CD4-positive, CD25-positive, alpha-beta regulatory T cell (primary cell): ENCODE data around the gene OR6C6. TPM values are rescaled to one million over a fixed set of nuclear protein-coding genes. Genes with fewer than 3 reads are reported as not detected.

ENCODE experiments used
- ATAC-seq, 2 donors: fragments of 150-1000 bp; cut with Tn5 transposase; one replicate each; pipeline ENCODE4 v1.10.0; 2021; ENCODE audit warnings: low read depth in 2 of 2, moderate number of reproducible peaks in 2 of 2, moderate library complexity in 1 of 2
- DNase-seq, 3 donors: peaks; one replicate each; pipeline versions ENCODE4 v3.0.0 to v3.0.0-alpha.2; 2012 to 2022; ENCODE audit warnings: mixed read lengths in 1 of 3
- H3K27ac ChIP-seq: one replicate; pipeline ENCODE4 v1.7.0; 2013; ENCODE audit warnings: mild to moderate bottlenecking, low read length; ENCODE audit not compliant: insufficient read depth, poor library complexity, severe bottlenecking
- H3K27me3 ChIP-seq: one replicate; pipeline ENCODE4 v1.7.0; 2013; ENCODE audit warnings: low read length; ENCODE audit not compliant: control insufficient read depth, insufficient read depth
- H3K36me3 ChIP-seq: one replicate; pipeline ENCODE4 v1.7.0; 2013; ENCODE audit warnings: mild to moderate bottlenecking, low read length, moderate library complexity; ENCODE audit not compliant: control insufficient read depth, insufficient read depth
- H3K4me1 ChIP-seq: 2 replicates; pipeline ENCODE4 v1.7.0; 2013; ENCODE audit warnings: mild to moderate bottlenecking, low read length; ENCODE audit not compliant: insufficient read depth, control insufficient read depth, poor library complexity, severe bottlenecking
- H3K4me3 ChIP-seq: one replicate; pipeline ENCODE4 v1.7.0; 2013; ENCODE audit warnings: low read depth, mild to moderate bottlenecking, low read length, moderate library complexity
- H3K9me3 ChIP-seq, 2 experiments: 1 replicate in 1 of 2; 2 replicates in 1 of 2; pipeline ENCODE4 v1.7.0; 2013; ENCODE audit warnings: low read length in 2 of 2, mild to moderate bottlenecking in 1 of 2, moderate library complexity in 1 of 2; ENCODE audit not compliant: control insufficient read depth in 2 of 2
- H3K27ac Mint-ChIP-seq, 3 donors: one replicate each; pipeline ENCODE4 v1.8.0; 2020 to 2022; ENCODE audit warnings: mild to moderate bottlenecking in 3 of 3, mixed read lengths in 3 of 3, moderate library complexity in 2 of 3
- H3K27me3 Mint-ChIP-seq: one replicate; pipeline ENCODE4 v1.8.0; 2022; ENCODE audit warnings: mild to moderate bottlenecking, mixed read lengths
- H3K36me3 Mint-ChIP-seq: one replicate; pipeline ENCODE4 v1.8.0; 2020; ENCODE audit warnings: mixed read lengths
- H3K4me1 Mint-ChIP-seq, 4 donors: one replicate each; pipeline ENCODE4 v1.8.0; 2020 to 2022; ENCODE audit warnings: mixed read lengths in 4 of 4, mild to moderate bottlenecking in 1 of 4
- H3K4me3 Mint-ChIP-seq, 4 donors: one replicate each; pipeline ENCODE4 v1.8.0; 2020 to 2022; ENCODE audit warnings: mild to moderate bottlenecking in 4 of 4, mixed read lengths in 4 of 4, moderate library complexity in 3 of 4
- H3K9me3 Mint-ChIP-seq, 7 donors: one replicate each; pipeline ENCODE4 v1.8.0; 2020 to 2022; ENCODE audit warnings: mixed read lengths in 7 of 7, mild to moderate bottlenecking in 3 of 7, moderate library complexity in 2 of 7
- polyA plus RNA-seq, 4 donors: library from polyadenylated mRNA; unstranded; fragments of 300-500 nt; fragmentation: Illumina TruSeq; gene quantifications; one replicate each; pipeline ENCODE4 v1.2.3, GENCODE V29; 2021
- total RNA-seq: library from RNA; stranded (reverse); gene quantifications from one replicate; pipeline ENCODE4 v1.2.3, GENCODE V29; 2022

Gene OR6C6
- total and polyA plus RNA-seq, 5 donors from 2014 or later, result not detected

DNA sequence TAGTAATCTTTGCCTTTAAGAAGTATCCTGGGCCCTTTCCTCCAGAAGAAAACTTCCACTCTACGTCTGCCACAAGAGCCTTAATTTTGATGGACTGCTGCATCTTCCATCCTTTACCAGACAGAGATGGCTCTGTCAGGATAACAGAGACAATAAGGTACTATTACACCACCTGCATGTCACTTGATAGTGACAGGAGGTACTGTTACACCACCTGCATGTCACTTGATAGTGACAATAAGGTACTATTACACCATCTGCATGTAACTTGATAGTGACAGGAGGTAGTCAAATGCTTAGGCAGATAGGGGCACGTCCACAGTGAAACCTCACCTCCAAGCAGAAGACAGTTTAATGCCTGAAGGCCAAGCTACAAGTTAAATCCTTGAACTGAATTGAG lies 38.1 kb downstream of the OR6C6 start:
- Histone ChIP-seq H3K36me3 (no peaks in the 10 kb centered on the region), H3K4me1 (no peaks in the 10 kb centered on the region), H3K27me3 (no peaks in the 10 kb centered on the region), H3K4me3 (no peak overlapping the region), H3K9me3 (no peaks in the 10 kb centered on the region), H3K27ac (no peak overlapping the region)
- Mint-ChIP-seq H3K4me1 (no peaks in the 10 kb centered on the region), H3K27ac (no peak overlapping the region), H3K4me3 (no peak overlapping the region), H3K36me3 (no peaks in the 10 kb centered on the region), H3K9me3 (peaks cover 0 to 2% (median 0%) of the 10 kb centered on the region in 7 donors), H3K27me3 (peaks cover 4% of the 10 kb centered on the region)
- DNase-seq (no peak), ATAC-seq (no peak)

DNA sequence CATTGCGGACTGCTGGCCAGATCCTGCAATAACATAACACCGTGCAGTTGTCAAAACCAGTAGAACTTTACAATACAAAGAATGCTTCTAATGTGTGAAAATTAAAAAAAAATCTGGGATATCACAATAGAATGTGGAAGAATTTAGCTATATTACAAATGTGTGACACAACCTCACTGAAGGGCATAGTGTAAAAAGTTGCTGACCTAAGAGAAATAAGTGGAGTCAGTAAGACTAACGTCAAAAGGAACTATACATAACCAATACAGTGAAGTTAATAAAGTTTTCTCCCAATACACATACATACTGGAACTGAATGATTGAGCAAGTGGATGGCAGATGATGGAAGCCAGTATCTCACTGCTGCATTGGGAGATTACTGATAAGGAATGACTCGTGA lies 39.5 kb downstream of the OR6C6 start:
- H3K4me1 ChIP-seq, result no peaks in the 10 kb centered on the region
- H3K4me1 Mint-ChIP-seq, result no peaks in the 10 kb centered on the region
- H3K27me3 Mint-ChIP-seq, result no peaks in the 10 kb centered on the region
- no peaks in the 10 kb centered on the region for H3K9me3 ChIP-seq
- H3K36me3 ChIP-seq, result no peaks in the 10 kb centered on the region
- no peaks in the 10 kb centered on the region for H3K27me3 ChIP-seq
- ATAC-seq (no peak), DNase-seq (no peak)
- H3K27ac Mint-ChIP-seq, result no peak overlapping the region
- no peaks in the 10 kb centered on the region for H3K36me3 Mint-ChIP-seq
- H3K4me3 Mint-ChIP-seq, result no peak overlapping the region
- no peak overlapping the region for H3K27ac ChIP-seq
- peaks cover 0 to 2% (median 0%) of the 10 kb centered on the region in 7 donors for H3K9me3 Mint-ChIP-seq
- H3K4me3 ChIP-seq, result no peak overlapping the region

DNA sequence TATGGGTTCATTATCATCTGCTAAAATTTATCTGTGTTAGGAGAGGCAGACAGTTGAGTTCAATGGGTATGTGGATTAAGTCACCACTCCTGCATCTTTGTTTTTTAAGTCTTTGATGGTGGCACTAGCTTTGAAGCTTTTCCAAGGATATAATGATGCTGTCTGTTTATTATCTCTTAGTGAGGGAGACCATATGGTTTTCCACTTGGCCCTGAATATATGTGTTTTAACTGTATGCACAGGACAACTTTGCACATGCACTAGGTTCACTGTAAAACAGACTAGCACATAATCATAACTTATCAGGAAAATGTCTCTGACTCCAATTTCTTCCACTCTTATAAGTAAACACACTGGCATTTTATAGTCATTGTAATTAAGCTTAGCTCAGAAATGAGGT lies 43.1 kb downstream of the OR6C6 start:
- Histone ChIP-seq H3K27me3 (peaks cover 4% of the 10 kb centered on the region), H3K4me1 (no peaks in the 10 kb centered on the region), H3K27ac (no peak overlapping the region), H3K4me3 (no peak overlapping the region), H3K36me3 (no peaks in the 10 kb centered on the region), H3K9me3 (no peaks in the 10 kb centered on the region)
- Mint-ChIP-seq H3K27me3 (peaks cover 11% of the 10 kb centered on the region), H3K4me3 (no peak overlapping the region), H3K27ac (no peak overlapping the region), H3K36me3 (no peaks in the 10 kb centered on the region), H3K9me3 (no peaks in the 10 kb centered on the region), H3K4me1 (no peaks in the 10 kb centered on the region)
- ATAC-seq, result no peak
- DNase-seq, result no peak

DNA sequence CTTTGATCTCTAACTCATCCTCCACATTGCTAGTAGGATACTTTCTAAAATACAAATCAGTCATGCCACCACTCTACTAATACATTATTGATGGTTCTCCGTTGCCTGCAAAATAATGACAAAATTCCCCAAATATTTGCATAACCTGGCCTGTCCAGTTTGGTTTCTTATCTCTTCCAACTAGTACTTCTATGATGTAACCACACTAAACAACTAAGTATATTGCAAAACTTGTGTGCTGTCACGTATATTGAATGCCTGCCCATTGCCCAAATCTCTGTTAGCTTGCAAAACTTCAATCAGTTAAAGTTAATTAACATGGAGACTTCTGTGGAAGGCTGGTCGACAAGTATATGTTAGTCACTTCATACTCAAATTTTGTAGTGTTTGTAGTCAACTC lies 45.4 kb downstream of the OR6C6 start:
- Histone ChIP-seq H3K27ac (no peak overlapping the region), H3K27me3 (peaks cover 6% of the 10 kb centered on the region), H3K4me1 (no peaks in the 10 kb centered on the region), H3K4me3 (no peak overlapping the region), H3K9me3 (no peaks in the 10 kb centered on the region), H3K36me3 (no peaks in the 10 kb centered on the region)
- no peak overlapping the region for H3K27ac Mint-ChIP-seq
- no peaks in the 10 kb centered on the region for H3K9me3 Mint-ChIP-seq
- no peaks in the 10 kb centered on the region for H3K4me1 Mint-ChIP-seq
- H3K27me3 Mint-ChIP-seq, result peaks cover 11% of the 10 kb centered on the region
- H3K4me3 Mint-ChIP-seq, result no peak overlapping the region
- no peaks in the 10 kb centered on the region for H3K36me3 Mint-ChIP-seq
- DNase-seq, result no peak
- ATAC-seq, result no peak

- Mint-ChIP-seq H3K4me1 (no peaks in the 10 kb centered on the region), H3K4me3 (no peak overlapping the region), H3K36me3 (no peaks in the 10 kb centered on the region), H3K27ac (no peak overlapping the region), H3K9me3 (no peaks in the 10 kb centered on the region), H3K27me3 (peaks cover 12% of the 10 kb centered on the region)
- Histone ChIP-seq H3K4me3 (no peak overlapping the region), H3K36me3 (no peaks in the 10 kb centered on the region), H3K4me1 (no peaks in the 10 kb centered on the region), H3K27ac (no peak overlapping the region), H3K9me3 (no peaks in the 10 kb centered on the region), H3K27me3 (peaks cover 5% of the 10 kb centered on the region)
- DNase-seq (no peak), ATAC-seq (no peak)
Measured at GRCh38 chr12:55246159-55246558, 50.2 kb downstream of the OR6C6 start.

DNA sequence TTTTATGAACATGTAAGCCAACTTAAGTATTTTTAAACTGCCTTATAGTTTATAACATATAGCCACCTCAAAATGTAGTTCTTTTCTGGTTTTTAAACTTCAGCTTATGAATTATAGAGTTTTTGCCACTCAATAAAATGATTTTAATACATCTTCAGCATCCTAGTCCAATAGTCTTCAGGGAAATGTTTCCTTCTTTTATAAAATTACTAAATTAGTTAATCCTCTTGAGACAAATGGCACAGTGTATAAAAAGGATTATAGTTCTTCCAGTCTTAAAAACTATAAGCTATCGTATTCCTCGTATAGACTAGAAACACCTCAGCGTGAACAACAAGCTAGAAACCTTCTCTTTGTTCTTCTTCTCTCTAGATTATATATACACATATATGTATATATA lies 52.1 kb downstream of the OR6C6 start, which contains the start of gene OR6C74:
Gene OR6C74 (plus strand): TSS at position 301 of the 400 bp plus-strand sequence. CDS start 2,679 bp downstream, outside the sequence.
- H3K36me3 Mint-ChIP-seq, result no peaks in the 10 kb centered on the region
- ATAC-seq (no peak), DNase-seq (no peak)
- H3K27me3 ChIP-seq, result peaks cover 2% of the 10 kb centered on the region
- H3K27ac Mint-ChIP-seq, result no peak within 1 kb of the TSS
- H3K36me3 ChIP-seq, result no peaks in the 10 kb centered on the region
- H3K4me3 ChIP-seq, result no peak within 1 kb of the TSS
- no peaks in the 10 kb centered on the region for H3K4me1 ChIP-seq
- no peak within 1 kb of the TSS for H3K27ac ChIP-seq
- H3K4me3 Mint-ChIP-seq, result no peak within 1 kb of the TSS
- peaks cover 9% of the 10 kb centered on the region for H3K27me3 Mint-ChIP-seq
- H3K4me1 Mint-ChIP-seq, result no peaks in the 10 kb centered on the region
- H3K9me3 Mint-ChIP-seq, result peaks cover 0 to 3% (median 0%) of the 10 kb centered on the region in 7 donors
- H3K9me3 ChIP-seq, result no peaks in the 10 kb centered on the region

Other genes starting within 250 kb of the OR6C6 start
- not detected for gene OR9K2, start 170.2 kb downstream of the OR6C6 start, total RNA-seq
- gene OR9K2, start 170.2 kb downstream of the OR6C6 start, polyA plus RNA-seq, result not detected
- not detected for gene OR10A7, start 75.5 kb downstream of the OR6C6 start, total RNA-seq
- gene OR10A7, start 75.5 kb downstream of the OR6C6 start, polyA plus RNA-seq, result not detected
- gene OR6C74, start 52.0 kb downstream of the OR6C6 start, total RNA-seq, result not detected
- gene OR6C74, start 52.0 kb downstream of the OR6C6 start, polyA plus RNA-seq, result not detected
- not detected for gene OR6C1, start 17.8 kb upstream of the OR6C6 start, total RNA-seq
- not detected for gene OR6C1, start 17.8 kb upstream of the OR6C6 start, polyA plus RNA-seq
- gene OR6C3, start 34.2 kb upstream of the OR6C6 start, total RNA-seq, result not detected
- gene OR6C3, start 34.2 kb upstream of the OR6C6 start, polyA plus RNA-seq, result not detected
- not detected for gene OR6C75, start 66.4 kb upstream of the OR6C6 start, total RNA-seq
- not detected for gene OR6C75, start 66.4 kb upstream of the OR6C6 start, polyA plus RNA-seq
- not detected for gene OR6C65, start 104.0 kb upstream of the OR6C6 start, total RNA-seq
- gene OR6C65, start 104.0 kb upstream of the OR6C6 start, polyA plus RNA-seq, result not detected
- not detected for gene OR6C76, start 129.7 kb upstream of the OR6C6 start, total RNA-seq
- gene OR6C76, start 129.7 kb upstream of the OR6C6 start, polyA plus RNA-seq, result not detected
- gene OR6C2, start 147.5 kb upstream of the OR6C6 start, total RNA-seq, result not detected
- not detected for gene OR6C2, start 147.5 kb upstream of the OR6C6 start, polyA plus RNA-seq
- gene OR6C70, start 173.6 kb upstream of the OR6C6 start, total RNA-seq, result not detected
- gene OR6C70, start 173.6 kb upstream of the OR6C6 start, polyA plus RNA-seq, result not detected
- not detected for gene OR6C68, start 195.8 kb upstream of the OR6C6 start, total RNA-seq
- gene OR6C68, start 195.8 kb upstream of the OR6C6 start, polyA plus RNA-seq, result not detected